22Rv1 (cell line): Measurements from ENCODE around the gene BBX.

Experiments used
- CTCF ChIP-seq: fragments of 450-650 bp; IDR thresholded peaks from 2 replicates; pipeline ENCODE4 v1.5.1; 2017; ENCODE audit warnings: mild to moderate bottlenecking
- ZFX ChIP-seq: fragments of 450-650 bp; IDR thresholded peaks from 2 replicates; pipeline ENCODE4 v1.6.1; 2017; ENCODE audit warnings: antibody characterized with exemption, borderline replicate concordance

- TF ChIP-seq CTCF (no peak), ZFX (no peak)
Observed at GRCh38 chr3:107716734-107717133, 194.0 kb downstream of the BBX start.
